Neural progenitor cell (in vitro differentiated cells): ENCODE data around the gene ZNF419. TPM values are rescaled to one million over a fixed set of nuclear protein-coding genes. Genes with fewer than 3 reads are reported as not detected.

Experiments used
- DNase-seq: peaks from one replicate; pipeline ENCODE4 v3.0.0-alpha.2; 2016; ENCODE audit warnings: low spot score
- H2AFZ ChIP-seq: fragments of 200-600 bp; sonication (generic); replicated peaks from 2 replicates; pipeline ENCODE4 v1.6.1; 2016; ENCODE audit warnings: antibody characterized with exemption
- H3F3A ChIP-seq: fragments of 200-600 bp; sonication (generic); 2 replicates; pipeline ENCODE4 v1.6.1; 2016; ENCODE audit warnings: antibody characterized with exemption, low read depth
- H3K27ac ChIP-seq: fragments of 200-600 bp; sonication (generic); 2 replicates; pipeline ENCODE4 v1.5.1; 2016; ENCODE audit warnings: mild to moderate bottlenecking
- H3K27me3 ChIP-seq: fragments of 200-600 bp; sonication (generic); 2 replicates; pipeline ENCODE4 v1.6.1; 2016; ENCODE audit warnings: mild to moderate bottlenecking, moderate library complexity
- H3K36me3 ChIP-seq: fragments of 200-600 bp; sonication (generic); 2 replicates; pipeline ENCODE4 v1.5.1; 2016
- H3K4me1 ChIP-seq: fragments of 200-600 bp; sonication (generic); 2 replicates; pipeline ENCODE4 v1.6.1; 2016; ENCODE audit warnings: mixed run types
- H3K4me2 ChIP-seq: fragments of 200-600 bp; sonication (generic); 2 replicates; pipeline ENCODE4 v1.6.1; 2016
- H3K4me3 ChIP-seq: fragments of 200-600 bp; sonication (generic); 2 replicates; pipeline ENCODE4 v1.5.1; 2016
- H3K79me2 ChIP-seq: fragments of 200-600 bp; sonication (generic); 2 replicates; pipeline ENCODE4 v1.6.1; 2016; ENCODE audit warnings: low read depth
- H3K9ac ChIP-seq: fragments of 200-600 bp; sonication (generic); 2 replicates; pipeline ENCODE4 v1.6.1; 2016
- H3K9me3 ChIP-seq: fragments of 200-600 bp; sonication (generic); 2 replicates; pipeline ENCODE4 v1.5.1; 2016; ENCODE audit warnings: low read depth
- H4K20me1 ChIP-seq: fragments of 200-600 bp; sonication (generic); 2 replicates; pipeline ENCODE4 v1.6.1; 2016; ENCODE audit warnings: low read depth
- H3K27ac Mint-ChIP-seq: 3 replicates; pipeline ENCODE4 v1.8.0; 2021; ENCODE audit warnings: mixed read lengths
- H3K27me3 Mint-ChIP-seq: 2 replicates; pipeline ENCODE4 v1.8.0; 2022; ENCODE audit warnings: low read depth, mild to moderate bottlenecking, inconsistent platforms, moderate library complexity, mixed read lengths; ENCODE audit not compliant: insufficient read depth
- H3K36me3 Mint-ChIP-seq: 3 replicates; pipeline ENCODE4 v1.8.0; 2021; ENCODE audit warnings: mixed read lengths
- H3K4me1 Mint-ChIP-seq: 3 replicates; pipeline ENCODE4 v1.8.0; 2021; ENCODE audit warnings: mixed read lengths
- H3K4me3 Mint-ChIP-seq: 3 replicates; pipeline ENCODE4 v1.8.0; 2021; ENCODE audit warnings: mild to moderate bottlenecking, moderate library complexity, mixed read lengths
- H3K9me3 Mint-ChIP-seq: 3 replicates; pipeline ENCODE4 v1.8.0; 2020; ENCODE audit warnings: mixed read lengths
- EZH2 ChIP-seq: fragments of 200-600 bp; sonication (generic); IDR thresholded peaks from 2 replicates; pipeline ENCODE4 v1.6.1; 2017; ENCODE audit warnings: antibody characterized with exemption, mild to moderate bottlenecking, moderate library complexity
- EZH2phosphoT487 ChIP-seq: fragments of 200-600 bp; sonication (generic); IDR thresholded peaks from 2 replicates; pipeline ENCODE4 v1.6.1; 2017; ENCODE audit warnings: antibody characterized with exemption
- total RNA-seq: library from RNA; depleted of rRNA; stranded (reverse); fragments of >200 nt; gene quantifications from 2 replicates; pipeline ENCODE4 v1.2.3, GENCODE V29; 2015; ENCODE audit warnings: low replicate concordance
- TF ChIP-seq, protein P1 (sequence below): fragments of 200-600 bp; sonication (generic); IDR thresholded peaks from 2 replicates; pipeline ENCODE4 v1.5.1; 2017; ENCODE audit warnings: antibody characterized with exemption, mild to moderate bottlenecking

The ZNF419 gene
- total RNA-seq, 1 donor from 2014 or later, result 25.6 TPM

DNA sequence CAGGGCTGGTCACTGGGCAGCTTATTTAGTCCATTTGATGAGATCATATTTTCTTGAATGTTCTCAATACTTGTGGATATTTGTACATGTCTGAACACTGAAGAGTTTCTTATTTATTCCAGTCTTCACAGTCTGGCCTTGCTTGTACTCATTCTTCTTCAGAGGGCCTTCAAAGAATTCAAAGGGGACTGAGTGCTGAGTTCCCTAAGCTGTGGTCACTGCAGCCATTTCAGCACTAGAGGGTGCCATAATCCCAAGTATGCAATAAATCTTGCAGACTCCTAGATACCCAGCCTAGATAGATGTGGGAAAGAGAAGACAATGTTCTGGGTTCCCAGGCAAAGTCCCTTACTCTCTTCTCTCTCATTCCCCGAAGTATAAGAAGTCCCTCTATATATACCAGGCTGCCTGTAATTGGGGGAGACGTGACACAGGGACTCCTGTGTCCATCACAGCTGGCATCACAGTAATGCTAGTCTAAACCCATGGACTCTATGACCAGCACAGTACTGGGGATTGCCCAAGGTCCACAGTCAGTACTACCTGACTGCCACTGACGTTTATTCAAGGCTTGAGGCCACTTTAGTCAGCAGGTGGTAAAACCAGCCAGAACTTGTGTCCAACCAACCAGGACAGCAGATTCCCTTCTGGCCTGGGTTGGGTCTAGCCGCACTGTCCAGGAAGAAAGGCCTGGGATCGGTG, 21.7 kb upstream of the ZNF419 start:
- no peaks in the 10 kb centered on the region for H3K4me1 ChIP-seq
- H3K27ac ChIP-seq, result no peak overlapping the region
- H3K27ac Mint-ChIP-seq, result no peak overlapping the region
- DNase-seq, result peak; percentile 32
- H4K20me1 ChIP-seq, result no peaks in the 10 kb centered on the region
- H3K9me3 ChIP-seq, result peaks cover 49% of the 10 kb centered on the region
- H3K4me1 Mint-ChIP-seq, result no peaks in the 10 kb centered on the region
- peaks cover 35% of the 10 kb centered on the region for H3K36me3 Mint-ChIP-seq
- no peak overlapping the region for H2AFZ ChIP-seq
- TF ChIP-seq EZH2phosphoT487, result no peak
- TF ChIP-seq, protein P1, sequence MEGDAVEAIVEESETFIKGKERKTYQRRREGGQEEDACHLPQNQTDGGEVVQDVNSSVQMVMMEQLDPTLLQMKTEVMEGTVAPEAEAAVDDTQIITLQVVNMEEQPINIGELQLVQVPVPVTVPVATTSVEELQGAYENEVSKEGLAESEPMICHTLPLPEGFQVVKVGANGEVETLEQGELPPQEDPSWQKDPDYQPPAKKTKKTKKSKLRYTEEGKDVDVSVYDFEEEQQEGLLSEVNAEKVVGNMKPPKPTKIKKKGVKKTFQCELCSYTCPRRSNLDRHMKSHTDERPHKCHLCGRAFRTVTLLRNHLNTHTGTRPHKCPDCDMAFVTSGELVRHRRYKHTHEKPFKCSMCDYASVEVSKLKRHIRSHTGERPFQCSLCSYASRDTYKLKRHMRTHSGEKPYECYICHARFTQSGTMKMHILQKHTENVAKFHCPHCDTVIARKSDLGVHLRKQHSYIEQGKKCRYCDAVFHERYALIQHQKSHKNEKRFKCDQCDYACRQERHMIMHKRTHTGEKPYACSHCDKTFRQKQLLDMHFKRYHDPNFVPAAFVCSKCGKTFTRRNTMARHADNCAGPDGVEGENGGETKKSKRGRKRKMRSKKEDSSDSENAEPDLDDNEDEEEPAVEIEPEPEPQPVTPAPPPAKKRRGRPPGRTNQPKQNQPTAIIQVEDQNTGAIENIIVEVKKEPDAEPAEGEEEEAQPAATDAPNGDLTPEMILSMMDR, result peak; percentile 43
- no peak for TF ChIP-seq EZH2
- H3K27me3 Mint-ChIP-seq, result no peaks in the 10 kb centered on the region
- no peak overlapping the region for H3K4me3 ChIP-seq
- peaks cover 13% of the 10 kb centered on the region for H3K79me2 ChIP-seq
- peaks cover 67% of the 10 kb centered on the region for H3K9me3 Mint-ChIP-seq
- no peaks in the 10 kb centered on the region for H3F3A ChIP-seq
- H3K27me3 ChIP-seq, result no peaks in the 10 kb centered on the region
- peaks cover 19% of the 10 kb centered on the region for H3K36me3 ChIP-seq
- H3K4me3 Mint-ChIP-seq, result no peak overlapping the region
- H3K4me2 ChIP-seq, result no peak overlapping the region
- H3K9ac ChIP-seq, result no peak overlapping the region

DNA sequence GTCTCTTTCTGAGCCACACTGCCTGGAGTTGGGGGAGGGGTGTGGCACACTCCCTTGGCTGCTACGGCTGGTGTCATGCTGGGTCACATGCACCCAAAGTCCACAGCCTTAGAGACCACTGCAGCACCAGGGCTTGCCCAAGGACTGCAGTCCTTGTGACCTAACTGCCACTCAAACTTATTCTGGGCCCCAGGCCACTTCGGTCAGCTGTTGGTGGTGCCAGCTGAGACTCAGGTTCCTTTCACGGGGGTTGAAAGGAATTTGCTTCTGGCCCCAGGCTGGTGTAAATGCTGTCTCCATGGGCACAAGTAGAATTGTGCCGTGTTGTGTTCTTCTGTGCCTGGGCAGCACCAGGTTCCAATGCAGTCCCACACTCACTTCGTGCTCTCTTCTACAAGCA, 21.1 kb upstream of the ZNF419 start:
- Histone ChIP-seq H3F3A (no peaks in the 10 kb centered on the region), H3K4me2 (no peak overlapping the region), H4K20me1 (no peaks in the 10 kb centered on the region), H3K79me2 (peaks cover 17% of the 10 kb centered on the region), H3K9me3 (peaks cover 55% of the 10 kb centered on the region), H3K9ac (no peak overlapping the region), H3K4me1 (no peaks in the 10 kb centered on the region), H3K27me3 (no peaks in the 10 kb centered on the region), H2AFZ (no peak overlapping the region), H3K36me3 (peaks cover 23% of the 10 kb centered on the region), H3K27ac (no peak overlapping the region), H3K4me3 (no peak overlapping the region)
- no peaks in the 10 kb centered on the region for H3K27me3 Mint-ChIP-seq
- no peak for DNase-seq
- H3K4me1 Mint-ChIP-seq, result no peaks in the 10 kb centered on the region
- peaks cover 35% of the 10 kb centered on the region for H3K36me3 Mint-ChIP-seq
- H3K4me3 Mint-ChIP-seq, result no peak overlapping the region
- H3K27ac Mint-ChIP-seq, result no peak overlapping the region
- H3K9me3 Mint-ChIP-seq, result peaks cover 66% of the 10 kb centered on the region
- TF ChIP-seq EZH2phosphoT487, result no peak
- no peak for TF ChIP-seq EZH2
- TF ChIP-seq, protein P1, result no peak

DNA sequence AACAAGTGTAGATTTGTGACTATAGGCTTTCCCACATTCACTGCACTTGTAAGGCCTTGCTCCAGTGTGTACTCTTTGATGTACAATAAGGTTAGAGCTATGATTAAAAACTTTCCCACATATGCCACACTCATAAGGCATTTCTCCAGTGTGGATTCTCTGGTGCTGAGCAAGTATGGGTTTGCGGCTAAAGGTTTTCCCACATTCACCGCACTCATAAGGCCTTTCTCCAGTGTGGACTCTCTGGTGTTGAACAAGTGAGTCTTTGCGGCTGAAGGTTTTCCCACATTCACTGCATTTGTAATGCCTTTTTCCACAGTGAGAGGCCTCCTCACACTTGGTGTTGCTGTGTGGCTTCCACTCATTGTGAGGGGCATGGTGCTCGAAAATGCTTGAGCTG, 13.9 kb upstream of the ZNF419 start:
- Histone ChIP-seq H3K27ac (no peak overlapping the region), H4K20me1 (no peaks in the 10 kb centered on the region), H3K4me1 (no peaks in the 10 kb centered on the region), H3K9me3 (peaks cover 55% of the 10 kb centered on the region), H3K4me2 (no peak overlapping the region), H3K4me3 (no peak overlapping the region), H3K27me3 (no peaks in the 10 kb centered on the region), H3K9ac (no peak overlapping the region), H3K79me2 (peaks cover 53% of the 10 kb centered on the region), H2AFZ (no peak overlapping the region), H3F3A (peaks cover 7% of the 10 kb centered on the region), H3K36me3 (peaks cover 74% of the 10 kb centered on the region)
- TF ChIP-seq EZH2 (no peak), EZH2phosphoT487 (no peak)
- TF ChIP-seq, protein P1, result no peak
- H3K27me3 Mint-ChIP-seq, result peaks cover 3% of the 10 kb centered on the region
- no peaks in the 10 kb centered on the region for H3K4me1 Mint-ChIP-seq
- peaks cover 92% of the 10 kb centered on the region for H3K9me3 Mint-ChIP-seq
- no peak overlapping the region for H3K27ac Mint-ChIP-seq
- DNase-seq, result no peak
- H3K4me3 Mint-ChIP-seq, result no peak overlapping the region
- H3K36me3 Mint-ChIP-seq, result peaks cover 71% of the 10 kb centered on the region
